Measurements from ENCODE around the gene MGAT4A. TPM values are rescaled to one million over a fixed set of nuclear protein-coding genes. Genes with fewer than 3 reads are reported as not detected.
"Not testable (repeated sequence)": the region's sequence is repeated elsewhere in the genome, so short reads cannot be mapped to it uniquely, and the experiment has no call there.

MGAT4A gene
- polyA plus RNA-seq, 4 donors, result 30.0 to 35.1 (median 33.0) TPM

GRCh38 chr2:98730707-98731040 is 258 bp downstream of the MGAT4A start:
- peak in 1 of 4 donors; percentile 18 for DNase-seq (ENCODE audit: low read depth in 4 of 4, low spot score in 3 of 4)

- peak in 2 of 4 donors; percentile 21 to 28 for DNase-seq (ENCODE audit: low read depth in 4 of 4, low spot score in 3 of 4)
Measured at GRCh38 chr2:98730053-98730706, 752 bp downstream of the MGAT4A start.

DNA sequence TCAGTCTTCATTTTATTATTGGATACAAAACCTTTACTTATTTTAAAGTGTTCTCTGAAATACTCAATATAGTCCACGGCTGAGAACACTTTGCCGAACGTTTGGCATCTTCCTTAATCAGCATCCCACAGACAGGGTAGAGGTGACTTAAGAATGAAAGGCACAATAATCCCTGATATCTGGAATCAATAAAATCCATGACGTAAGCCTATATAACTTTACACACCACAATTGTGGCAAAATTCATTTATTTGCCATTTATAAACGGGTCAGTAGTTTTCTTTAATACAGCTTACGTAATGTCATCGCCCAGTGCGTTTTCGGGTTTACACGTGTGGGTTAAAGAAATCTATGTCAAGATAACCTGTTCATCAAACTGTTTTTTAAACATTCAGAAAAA is 1.3 kb downstream of the MGAT4A start:
- DNase-seq (ENCODE audit: low read depth in 4 of 4, low spot score in 3 of 4), result no peak

DNA sequence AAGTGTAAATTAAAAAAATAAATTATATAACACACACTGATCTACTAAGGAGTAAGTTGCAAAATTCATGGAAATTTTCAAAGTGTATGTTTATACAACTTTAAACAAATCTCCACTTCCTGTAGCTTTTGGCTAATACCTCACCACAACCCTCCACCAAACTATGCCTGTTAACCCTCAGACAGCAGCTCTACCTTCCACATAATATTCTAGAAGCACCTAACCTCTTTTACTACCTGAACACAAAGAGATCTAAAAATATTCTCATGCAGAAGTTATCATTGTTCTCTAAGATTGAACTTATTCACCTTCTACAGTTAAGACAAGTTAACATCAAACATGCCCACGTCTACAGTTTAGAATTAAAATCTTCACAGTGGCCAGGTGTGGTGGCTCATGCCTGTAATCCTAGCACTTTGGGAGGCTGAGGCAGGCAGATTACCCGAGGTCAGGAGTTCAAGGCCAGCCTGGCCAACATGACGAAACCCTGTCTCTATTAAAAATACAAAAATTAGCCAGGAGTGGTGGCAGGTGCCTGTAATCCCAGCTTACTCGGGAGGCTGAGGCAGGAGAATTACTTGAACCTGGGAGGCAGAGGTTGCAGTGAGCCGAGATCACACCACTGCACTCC is 2.7 kb downstream of the MGAT4A start:
- not testable (repeated sequence) for DNase-seq (ENCODE audit: low read depth in 4 of 4, low spot score in 3 of 4)

DNA sequence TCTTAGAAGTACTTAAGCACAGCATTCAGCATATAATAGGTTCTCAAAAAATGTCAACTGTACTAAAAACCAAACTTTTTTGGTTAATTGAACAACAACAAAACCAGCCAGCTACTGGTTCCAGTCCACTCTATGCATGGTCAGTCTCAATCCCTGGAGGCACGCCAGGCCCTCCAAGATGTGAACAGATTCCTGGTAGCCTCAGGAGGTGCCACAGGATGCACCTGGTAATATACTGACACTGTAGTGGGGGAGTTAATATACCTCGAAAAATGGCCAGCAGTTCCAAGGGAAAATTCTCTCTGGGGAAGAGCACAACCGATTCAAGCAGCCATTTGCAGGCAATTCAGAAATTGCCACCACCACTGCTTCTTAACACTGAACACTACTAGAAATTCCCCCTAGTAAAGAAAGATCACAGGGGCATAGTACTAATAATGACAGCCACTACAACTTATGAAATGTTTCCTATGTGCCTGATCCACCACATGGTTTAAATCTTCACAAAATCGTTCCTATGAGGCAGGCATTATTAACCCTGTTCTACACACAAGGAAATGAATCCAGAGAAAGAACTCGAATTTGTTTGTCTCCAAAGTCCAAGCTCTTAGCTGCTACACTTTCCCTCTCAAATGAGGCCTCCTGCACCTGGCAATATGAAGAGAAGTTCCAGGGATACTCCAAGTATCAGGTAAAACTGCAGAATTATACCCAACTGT is 3.4 kb downstream of the MGAT4A start:
- DNase-seq (ENCODE audit: low read depth in 4 of 4, low spot score in 3 of 4), result no peak

DNA sequence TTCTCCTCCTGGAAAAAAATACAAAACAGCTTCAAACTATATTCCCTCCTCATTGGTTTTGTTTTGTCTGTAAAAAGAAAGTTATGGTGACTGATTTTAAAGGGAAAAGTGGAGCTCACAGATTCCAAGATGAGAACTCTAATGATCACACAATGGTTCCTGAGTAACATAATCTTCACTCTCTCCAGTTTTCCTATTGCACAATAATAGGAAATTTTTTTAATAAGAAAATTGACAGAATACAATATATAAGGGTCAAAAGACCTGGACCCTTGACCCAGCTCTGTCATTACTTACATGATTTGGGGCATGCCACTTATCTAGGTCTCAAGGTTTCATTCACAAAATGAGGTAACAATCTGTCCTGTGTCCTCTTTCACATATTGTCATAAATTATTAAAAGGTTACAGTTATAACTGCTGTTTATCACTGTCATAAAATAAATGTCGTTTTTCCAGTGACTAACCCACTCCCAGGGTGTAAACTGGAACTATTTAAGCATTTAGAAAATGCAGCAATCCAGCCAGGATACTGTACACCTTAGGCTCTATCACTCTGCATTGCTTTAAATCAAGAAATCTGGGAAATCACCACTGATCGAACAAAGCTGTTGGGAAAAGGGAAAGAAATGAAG is 4.1 kb downstream of the MGAT4A start:
- no peak for DNase-seq (ENCODE audit: low read depth in 4 of 4, low spot score in 3 of 4)

DNA sequence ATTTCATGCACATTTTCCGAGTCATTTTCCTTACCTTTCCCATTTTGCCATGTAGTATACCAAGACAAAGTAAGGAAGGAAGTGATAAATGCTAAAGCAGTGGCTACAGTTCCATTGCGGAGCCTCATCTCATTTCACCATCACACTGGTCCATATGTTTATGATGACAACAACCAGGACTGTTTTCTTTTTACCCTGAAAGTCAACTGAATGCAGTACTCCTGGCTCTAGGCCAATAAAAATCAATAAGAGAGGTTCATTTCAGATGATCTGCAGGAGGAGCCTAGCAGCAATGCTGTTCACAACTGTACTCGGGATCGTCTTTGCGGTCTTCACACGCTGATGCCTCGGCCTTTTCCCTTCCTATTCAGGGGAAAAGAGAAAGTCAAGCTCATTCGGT is 4.7 kb downstream of the MGAT4A start:
- no peak for DNase-seq (ENCODE audit: low read depth in 4 of 4, low spot score in 3 of 4)

DNA sequence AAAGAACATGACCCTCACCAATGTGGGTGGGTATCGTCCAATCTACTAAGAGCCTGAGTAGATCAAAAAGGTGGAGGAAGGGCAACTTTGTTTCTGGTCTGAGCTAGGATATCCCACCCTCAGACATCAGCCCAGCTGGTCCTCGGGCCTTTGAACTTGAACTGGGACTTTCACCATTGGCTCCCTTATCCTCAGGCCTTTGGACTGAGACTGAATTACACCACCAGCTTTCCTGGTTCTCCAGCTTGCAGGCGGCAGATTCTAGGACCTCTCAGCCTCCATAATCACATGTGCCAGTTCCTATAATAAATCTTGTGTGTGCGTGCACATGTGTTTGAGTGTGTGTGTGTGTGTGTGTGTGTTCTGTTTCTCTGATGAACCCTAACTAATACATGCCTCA is 10.6 kb downstream of the MGAT4A start:
- DNase-seq (ENCODE audit: low read depth in 4 of 4, low spot score in 3 of 4), result no peak

DNA sequence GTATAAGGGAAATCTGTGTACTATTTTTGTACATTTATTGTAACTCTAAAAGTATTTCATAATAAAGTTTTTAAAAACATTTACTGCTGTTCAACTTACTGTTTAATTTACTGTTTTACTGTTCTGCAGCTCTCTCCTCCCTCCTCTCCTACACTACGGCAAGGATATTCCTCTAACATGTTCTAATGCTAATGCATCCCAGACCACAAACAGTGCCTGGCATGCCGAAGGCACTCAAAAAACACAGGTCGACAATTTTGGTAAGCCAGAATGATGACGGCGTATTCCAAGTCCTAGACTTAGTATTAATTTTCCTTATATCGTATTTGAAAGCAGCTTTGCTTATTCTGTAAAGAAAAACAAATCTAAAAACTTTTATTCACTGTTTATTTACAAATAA is 13.3 kb downstream of the MGAT4A start:
- no peak for DNase-seq (ENCODE audit: low read depth in 4 of 4, low spot score in 3 of 4)

GRCh38 chr2:98716786-98717185 is 14.1 kb downstream of the MGAT4A start:
- DNase-seq (ENCODE audit: low read depth in 4 of 4, low spot score in 3 of 4), result no peak

DNA sequence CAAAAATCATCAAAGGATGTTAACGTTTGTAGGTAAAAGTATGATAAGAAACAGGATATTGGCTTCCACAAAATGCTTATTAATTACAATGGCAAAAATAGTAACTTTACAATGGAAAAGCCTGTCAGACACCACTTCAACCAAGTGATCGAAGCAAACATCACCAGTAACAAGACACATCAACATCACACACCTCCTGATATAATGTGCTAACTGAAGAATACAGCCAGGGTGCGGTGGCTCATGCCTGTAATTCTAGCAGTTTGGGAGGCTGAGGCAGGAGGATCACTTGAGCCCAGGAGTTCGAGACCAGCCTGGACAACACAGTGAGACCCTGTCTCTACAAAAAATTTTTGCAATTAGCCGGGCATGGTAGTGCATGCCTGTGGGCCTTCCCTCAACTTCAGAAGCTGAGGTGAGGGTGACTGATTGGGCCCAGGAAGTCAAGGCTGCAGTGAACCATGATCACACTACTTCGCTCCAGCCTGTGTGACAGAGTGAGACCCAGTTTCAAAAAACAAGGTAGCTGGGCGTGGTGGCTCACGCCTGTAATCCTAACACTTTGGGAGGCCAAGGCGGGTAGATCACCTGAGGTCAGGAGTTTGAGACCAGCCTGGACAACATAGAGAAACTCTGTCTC is 15.0 kb downstream of the MGAT4A start:
- DNase-seq (ENCODE audit: low read depth in 4 of 4, low spot score in 3 of 4), result no peak

GRCh38 chr2:98713332-98714015 is 17.5 kb downstream of the MGAT4A start:
- DNase-seq (ENCODE audit: low read depth in 4 of 4, low spot score in 3 of 4), result no peak

DNA sequence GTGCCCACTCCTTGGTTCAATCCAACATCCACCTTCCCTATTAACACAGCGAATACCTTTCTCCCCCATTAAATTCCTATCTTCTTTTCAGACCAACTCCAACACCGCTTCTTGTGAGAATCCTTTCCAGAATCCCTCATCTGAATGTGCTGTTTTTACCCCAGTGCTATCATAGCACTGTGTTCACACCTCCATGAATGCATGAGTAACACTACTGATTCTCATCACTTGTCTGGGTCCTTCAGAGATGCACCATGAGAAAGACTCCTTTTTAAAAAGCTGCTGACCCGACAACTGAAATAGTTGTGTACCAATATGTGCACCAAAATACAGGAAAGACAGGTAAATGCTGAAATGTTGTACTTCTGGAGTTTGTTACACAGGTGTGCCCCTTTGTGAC is 18.8 kb downstream of the MGAT4A start:
- DNase-seq (ENCODE audit: low read depth in 4 of 4, low spot score in 3 of 4), result no peak

DNA sequence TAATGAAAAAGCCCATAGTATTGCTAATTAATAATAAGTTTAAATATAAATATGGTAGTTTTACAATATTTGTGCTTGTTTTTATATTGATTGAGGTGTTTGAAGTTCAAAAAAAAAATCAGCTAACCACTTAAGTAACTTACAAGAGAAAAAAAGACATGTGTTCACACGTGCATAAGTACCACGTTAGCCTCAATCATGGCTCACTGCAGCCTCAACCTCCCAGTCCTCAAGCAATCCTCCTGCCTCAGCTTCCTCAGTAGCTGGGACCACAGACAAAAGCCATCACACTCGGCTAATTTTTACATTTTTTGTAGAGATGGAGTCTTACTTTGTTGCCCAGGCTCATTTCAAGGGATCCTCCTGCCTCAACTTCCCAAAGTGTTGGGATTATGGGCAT is 19.4 kb downstream of the MGAT4A start:
- DNase-seq (ENCODE audit: low read depth in 4 of 4, low spot score in 3 of 4), result no peak

- no peak for DNase-seq (ENCODE audit: low read depth in 4 of 4, low spot score in 3 of 4)
Measured at GRCh38 chr2:98710734-98711133, 20.2 kb downstream of the MGAT4A start.

GRCh38 chr2:98709535-98709934 is 21.4 kb downstream of the MGAT4A start:
- no peak for DNase-seq (ENCODE audit: low read depth in 4 of 4, low spot score in 3 of 4)

GRCh38 chr2:98708396-98709186 is 22.3 kb downstream of the MGAT4A start:
- DNase-seq (ENCODE audit: low read depth in 4 of 4, low spot score in 3 of 4), result no peak

- no peak for DNase-seq (ENCODE audit: low read depth in 4 of 4, low spot score in 3 of 4)
Measured at GRCh38 chr2:98706591-98706990, 24.3 kb downstream of the MGAT4A start.

DNA sequence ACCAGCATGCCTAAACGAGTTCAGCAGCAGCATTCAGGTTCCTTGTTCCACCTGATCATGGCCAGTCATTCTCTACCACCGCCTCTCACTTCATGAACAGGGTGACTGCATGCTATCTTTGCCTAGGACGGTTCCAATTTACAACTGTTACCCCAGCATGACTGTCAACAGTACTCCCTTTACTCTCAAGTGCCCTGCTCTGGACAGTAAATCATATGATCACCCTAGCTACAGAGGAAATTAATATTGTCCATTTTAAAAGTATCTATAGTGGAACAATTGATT is 25.7 kb downstream of the MGAT4A start:
- no peak for DNase-seq (ENCODE audit: low read depth in 4 of 4, low spot score in 3 of 4)
